ENCODE results near the gene MB.

MB gene

DNA sequence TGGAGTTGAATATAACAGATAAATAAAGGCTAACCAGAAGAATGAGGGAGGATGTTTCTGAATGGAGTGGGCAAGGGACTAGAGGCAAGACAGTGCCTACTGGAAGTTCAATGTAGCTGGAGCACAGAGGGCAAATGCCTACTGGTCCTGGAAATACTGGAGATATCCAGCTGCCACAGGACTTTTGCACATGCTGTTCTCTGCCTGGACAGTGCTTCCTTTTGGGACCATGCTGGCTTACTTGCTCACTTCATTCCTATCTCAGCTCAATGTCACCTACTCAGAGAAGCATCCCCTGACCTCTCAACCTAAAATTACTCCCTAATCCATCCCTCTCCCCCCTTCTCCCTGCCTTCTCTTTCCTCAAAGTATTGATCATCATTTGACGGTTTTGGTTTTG is 56.3 kb downstream of the MB start:
- Histone ChIP-seq H3K4me1 (ENCODE audit: control insufficient read depth, insufficient read depth, low read length) (no peaks in the 10 kb centered on the region), H3K9me3 (ENCODE audit: control insufficient read depth, insufficient read depth, low read length) (no peaks in the 10 kb centered on the region), H3K27me3 (ENCODE audit: control insufficient read depth, insufficient read depth, low read length) (no peaks in the 10 kb centered on the region), H3K36me3 (ENCODE audit: control insufficient read depth, insufficient read depth, low read length) (no peaks in the 10 kb centered on the region), H3K4me3 (ENCODE audit: low read depth, low read length) (no peak overlapping the region), H3K9ac (ENCODE audit: low read depth, low read length) (no peak overlapping the region)

GRCh38 chr22:35560366-35560765 is 56.8 kb downstream of the MB start:
- no peak overlapping the region for H3K4me3 ChIP-seq (ENCODE audit: low read depth, low read length)
- no peaks in the 10 kb centered on the region for H3K4me1 ChIP-seq (ENCODE audit: control insufficient read depth, insufficient read depth, low read length)
- H3K9ac ChIP-seq (ENCODE audit: low read depth, low read length): no peak overlapping the region
- H3K9me3 ChIP-seq (ENCODE audit: control insufficient read depth, insufficient read depth, low read length): no peaks in the 10 kb centered on the region
- no peaks in the 10 kb centered on the region for H3K27me3 ChIP-seq (ENCODE audit: control insufficient read depth, insufficient read depth, low read length)
- no peaks in the 10 kb centered on the region for H3K36me3 ChIP-seq (ENCODE audit: control insufficient read depth, insufficient read depth, low read length)

DNA sequence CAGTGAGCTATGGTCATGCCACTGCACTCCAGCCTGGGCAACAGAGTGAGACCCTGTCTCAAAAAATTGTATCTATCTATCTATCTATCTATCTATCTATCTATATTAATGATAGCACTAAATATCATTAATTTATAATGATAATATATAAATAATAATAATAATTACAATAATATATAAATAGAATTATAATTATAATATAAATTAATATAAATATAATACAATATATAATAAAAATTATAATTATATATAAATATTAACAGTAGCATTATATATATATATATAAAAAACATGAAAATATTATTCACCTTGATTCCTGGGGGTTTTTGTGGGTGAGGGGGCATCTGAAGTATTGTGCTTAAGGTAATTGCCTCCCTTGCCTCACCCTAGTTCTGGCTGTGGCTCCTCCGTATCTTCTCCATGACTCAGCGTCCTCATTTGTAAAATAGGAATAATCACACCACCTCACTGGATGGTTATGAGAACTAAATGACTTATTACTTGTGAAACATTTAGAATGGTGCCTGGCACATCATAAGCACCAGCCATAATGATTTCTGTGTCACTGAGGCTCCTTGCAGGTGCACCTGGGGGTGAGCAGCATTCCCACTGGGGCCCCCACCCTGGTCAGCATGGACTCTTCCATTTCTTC is 57.6 kb downstream of the MB start:
- Histone ChIP-seq H3K27me3 (ENCODE audit: control insufficient read depth, insufficient read depth, low read length) (no peaks in the 10 kb centered on the region), H3K36me3 (ENCODE audit: control insufficient read depth, insufficient read depth, low read length) (no peaks in the 10 kb centered on the region), H3K9me3 (ENCODE audit: control insufficient read depth, insufficient read depth, low read length) (no peaks in the 10 kb centered on the region), H3K4me1 (ENCODE audit: control insufficient read depth, insufficient read depth, low read length) (no peaks in the 10 kb centered on the region), H3K9ac (ENCODE audit: low read depth, low read length) (no peak overlapping the region), H3K4me3 (ENCODE audit: low read depth, low read length) (no peak overlapping the region)

DNA sequence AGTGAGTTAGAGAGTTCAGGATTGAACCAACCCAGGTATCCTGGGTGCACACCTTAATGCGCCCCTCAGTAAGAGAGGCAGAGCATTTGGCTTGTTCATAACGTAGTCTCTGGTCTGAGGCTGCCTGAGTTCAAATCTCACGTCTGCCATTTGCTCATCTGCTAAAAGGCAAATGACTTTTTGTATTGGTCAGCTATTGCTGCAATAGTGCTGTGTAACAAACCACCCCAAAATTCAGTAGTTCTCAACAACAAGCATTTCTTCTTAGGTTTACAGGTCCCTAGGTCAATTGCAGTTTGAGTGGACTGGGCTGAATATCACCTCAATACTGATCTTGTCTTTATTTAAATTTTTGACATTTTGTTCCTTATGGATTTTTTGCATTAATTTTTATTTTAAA is 58.4 kb downstream of the MB start:
- Histone ChIP-seq H3K27me3 (ENCODE audit: control insufficient read depth, insufficient read depth, low read length) (no peaks in the 10 kb centered on the region), H3K9ac (ENCODE audit: low read depth, low read length) (no peak overlapping the region), H3K36me3 (ENCODE audit: control insufficient read depth, insufficient read depth, low read length) (no peaks in the 10 kb centered on the region), H3K4me3 (ENCODE audit: low read depth, low read length) (no peak overlapping the region), H3K9me3 (ENCODE audit: control insufficient read depth, insufficient read depth, low read length) (no peaks in the 10 kb centered on the region), H3K4me1 (ENCODE audit: control insufficient read depth, insufficient read depth, low read length) (no peaks in the 10 kb centered on the region)

DNA sequence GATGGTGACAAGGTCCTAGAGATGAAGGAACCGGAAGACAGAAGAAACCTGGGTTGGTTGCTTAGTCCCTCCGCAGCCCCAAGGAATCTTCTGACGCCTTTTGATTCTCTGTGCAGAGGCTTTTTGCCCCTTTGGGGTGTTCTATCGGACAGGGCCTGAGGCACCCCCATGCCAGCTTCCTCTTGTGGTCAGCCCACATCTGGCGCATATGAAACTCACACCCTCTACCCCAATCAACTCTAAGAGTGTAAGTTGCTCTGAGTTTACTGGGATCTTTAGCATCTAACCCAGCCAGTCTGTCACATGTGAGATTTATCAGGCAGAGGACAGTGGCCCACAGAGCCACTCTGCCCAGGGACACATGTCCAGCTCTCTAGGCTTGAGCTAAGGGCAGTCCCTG is 59.1 kb downstream of the MB start:
- no peaks in the 10 kb centered on the region for H3K9me3 ChIP-seq (ENCODE audit: control insufficient read depth, insufficient read depth, low read length)
- H3K27me3 ChIP-seq (ENCODE audit: control insufficient read depth, insufficient read depth, low read length): no peaks in the 10 kb centered on the region
- no peaks in the 10 kb centered on the region for H3K4me1 ChIP-seq (ENCODE audit: control insufficient read depth, insufficient read depth, low read length)
- no peaks in the 10 kb centered on the region for H3K36me3 ChIP-seq (ENCODE audit: control insufficient read depth, insufficient read depth, low read length)
- H3K4me3 ChIP-seq (ENCODE audit: low read depth, low read length): no peak overlapping the region
- no peak overlapping the region for H3K9ac ChIP-seq (ENCODE audit: low read depth, low read length)

Data from iPS-15b (cell line).